OCI-LY7 (cell line): ENCODE data around the gene NKX6-2. TPM values are rescaled to one million over a fixed set of nuclear protein-coding genes. Genes with fewer than 3 reads are reported as not detected.

Experiments
- BruUV-seq: library from RNA; stranded (reverse); fragments of 400-500 nt; replicated peaks from 2 replicates; lab custom pipeline; 2021; lab: Mats Ljungman, UMichigan
- CTCF ChIA-PET: fragments of 300-600 bp; sonication (Branson Sonifier 250); formaldehyde crosslinking; loops from one replicate; lab custom pipeline; 2022; ENCODE audit warnings: antibody characterized with exemption; ENCODE audit not compliant: unreplicated experiment; lab: Charles Lee
- POLR2A ChIA-PET: fragments of 300-600 bp; sonication (Branson Sonifier 250); formaldehyde crosslinking; loops from one replicate; lab custom pipeline; 2022; ENCODE audit warnings: antibody characterized with exemption; lab: Charles Lee
- DNase-seq: peaks from one replicate; pipeline ENCODE4 v3.0.0-alpha.2; 2015; ENCODE audit warnings: low spot score
- H2AFZ ChIP-seq: fragments of 200-600 bp; sonication (generic), shearing (Covaris generic); 2 replicates; pipeline ENCODE4 v1.6.1; 2014; ENCODE audit warnings: mild to moderate bottlenecking, antibody characterized with exemption, low read length, moderate library complexity
- H3K27ac ChIP-seq: fragments of 200-600 bp; sonication (generic); 2 replicates; pipeline ENCODE4 v1.5.1; 2014; ENCODE audit warnings: mixed run types, low read depth, mild to moderate bottlenecking, moderate library complexity, low read length, inconsistent platforms; ENCODE audit not compliant: poor library complexity, severe bottlenecking
- H3K36me3 ChIP-seq: fragments of 200-600 bp; sonication (generic); 2 replicates; pipeline ENCODE4 v1.6.1; 2014; ENCODE audit warnings: mild to moderate bottlenecking, antibody characterized with exemption, low read length, moderate library complexity, mixed read lengths; ENCODE audit not compliant: insufficient read depth
- H3K4me1 ChIP-seq: fragments of 200-600 bp; sonication (generic); 2 replicates; pipeline ENCODE4 v1.5.1; 2014; ENCODE audit warnings: mild to moderate bottlenecking, low read length; ENCODE audit not compliant: insufficient read depth, poor library complexity, severe bottlenecking
- H3K4me2 ChIP-seq: fragments of 200-600 bp; sonication (generic); 2 replicates; pipeline ENCODE4 v1.6.1; 2014; ENCODE audit warnings: mild to moderate bottlenecking, low read length
- H3K4me3 ChIP-seq: fragments of 200-600 bp; sonication (generic); 2 replicates; pipeline ENCODE4 v1.5.1; 2014; ENCODE audit warnings: mild to moderate bottlenecking, low read depth, low read length; ENCODE audit not compliant: poor library complexity, severe bottlenecking
- H3K79me2 ChIP-seq: fragments of 200-600 bp; sonication (generic); 2 replicates; pipeline ENCODE4 v1.6.1; 2016; ENCODE audit warnings: low read depth, mild to moderate bottlenecking, low read length, moderate library complexity, mixed read lengths; ENCODE audit not compliant: insufficient read depth
- H3K9me2 ChIP-seq: fragments of 200-600 bp; sonication (generic); 2 replicates; pipeline ENCODE4 v1.6.1; 2016; ENCODE audit warnings: mild to moderate bottlenecking, low read length, mixed read lengths; ENCODE audit not compliant: insufficient read depth
- H3K9me3 ChIP-seq: fragments of 200-600 bp; sonication (generic); 2 replicates; pipeline ENCODE4 v1.6.1; 2014; ENCODE audit warnings: mild to moderate bottlenecking, mixed run types, low read length, mixed read lengths
- H4K20me1 ChIP-seq: fragments of 200-600 bp; sonication (generic); 2 replicates; pipeline ENCODE4 v1.6.1; 2014; ENCODE audit warnings: mild to moderate bottlenecking, antibody characterized with exemption, low read length, moderate library complexity, mixed read lengths; ENCODE audit not compliant: insufficient read depth
- CTCF ChIP-seq: fragments of 200-600 bp; sonication (generic); conservative IDR thresholded peaks from 2 replicates; pipeline ENCODE4 v1.5.1; 2014; ENCODE audit warnings: mild to moderate bottlenecking, antibody characterized with exemption, low read length, moderate library complexity, mixed read lengths
- EZH2phosphoT487 ChIP-seq: fragments of 200-600 bp; sonication (generic); IDR thresholded peaks from 2 replicates; pipeline ENCODE4 v1.6.1; 2018; ENCODE audit warnings: low read depth, borderline replicate concordance, mild to moderate bottlenecking, mixed run types, antibody characterized with exemption, low read length, moderate library complexity, mixed read lengths
- intact Hi-C: fragments of 100-400 bp; cut with micrococcal nuclease; formaldehyde crosslinking; loops from one replicate; pipeline ENCODE4 v1.10.0; 2022; ENCODE audit not compliant: unreplicated experiment
- total RNA-seq, 2 experiments: library from RNA; depleted of rRNA in 1 of 2; stranded (reverse); fragments of >200 nt in 1 of 2; shearing (Covaris generic) in 1 of 2; gene quantifications; 2 replicates each; pipeline ENCODE4 v1.2.3, GENCODE V29; 2014 to 2022

Gene NKX6-2
- total RNA-seq, 2 experiments from 2014 or later = not detected

- Histone ChIP-seq H3K4me2 (no peak overlapping the region), H4K20me1 (no peaks in the 10 kb centered on the region), H3K79me2 (no peaks in the 10 kb centered on the region), H3K36me3 (no peaks in the 10 kb centered on the region), H3K4me3 (no peak overlapping the region), H3K9me3 (no peaks in the 10 kb centered on the region), H3K9me2 (no peaks in the 10 kb centered on the region), H2AFZ (no peak overlapping the region), H3K4me1 (no peaks in the 10 kb centered on the region), H3K27ac (no peak overlapping the region)
- TF ChIP-seq CTCF = no peak
- TF ChIP-seq EZH2phosphoT487 = no peak
- intact Hi-C loops = no loop called here
- DNase-seq = no peak
- ChIA-PET POLR2A (no interaction called here), CTCF (no interaction called here)
- no TSS peak for BruUV-seq
These were observed 43.1 kb downstream of the NKX6-2 start for GRCh38 chr10:132742837-132743194.

- BruUV-seq = no TSS peak
- ChIA-PET CTCF (interaction anchor here (0.7 kb wide), 1 partner anchor 956 kb away, joined by 4 read pairs; no protein-coding TSS in a partner anchor), POLR2A (no interaction called here)
- no peak overlapping the region for H3K4me3 ChIP-seq
- H3K9me2 ChIP-seq = no peaks in the 10 kb centered on the region
- no peak for DNase-seq
- H2AFZ ChIP-seq = no peak overlapping the region
- H3K9me3 ChIP-seq = no peaks in the 10 kb centered on the region
- no peaks in the 10 kb centered on the region for H4K20me1 ChIP-seq
- TF ChIP-seq EZH2phosphoT487 = no peak
- no peak for TF ChIP-seq CTCF
- no peaks in the 10 kb centered on the region for H3K36me3 ChIP-seq
- H3K4me2 ChIP-seq = no peak overlapping the region
- H3K27ac ChIP-seq = no peak overlapping the region
- intact Hi-C loops = no loop called here
- H3K79me2 ChIP-seq = no peaks in the 10 kb centered on the region
- no peaks in the 10 kb centered on the region for H3K4me1 ChIP-seq
These were observed 43.6 kb downstream of the NKX6-2 start for GRCh38 chr10:132742167-132742836.

GRCh38 chr10:132740588-132740987 is 45.4 kb downstream of the NKX6-2 start:
- BruUV-seq = no TSS peak
- H3K4me1 ChIP-seq = no peaks in the 10 kb centered on the region

More at GRCh38 chr10:132740588-132740987, 45.4 kb downstream of the NKX6-2 start:
- ChIA-PET CTCF (no interaction called here), POLR2A (no interaction called here)
- no peaks in the 10 kb centered on the region for H3K36me3 ChIP-seq
- H4K20me1 ChIP-seq = no peaks in the 10 kb centered on the region
- DNase-seq = no peak
- no peak overlapping the region for H2AFZ ChIP-seq
- H3K4me2 ChIP-seq = no peak overlapping the region
- H3K4me3 ChIP-seq = no peak overlapping the region
- no peaks in the 10 kb centered on the region for H3K9me3 ChIP-seq
- H3K27ac ChIP-seq = no peak overlapping the region
- no peak for TF ChIP-seq EZH2phosphoT487
- TF ChIP-seq CTCF = no peak
- no peaks in the 10 kb centered on the region for H3K79me2 ChIP-seq
- intact Hi-C loops = no loop called here
- H3K9me2 ChIP-seq = no peaks in the 10 kb centered on the region
